NCI-H510A treated with DMSO at 0.1 percent for 48 hours (cell line): ENCODE data around the gene PCCA.
"Not testable (repeated sequence)": the region's sequence is repeated elsewhere in the genome, so short reads cannot be mapped to it uniquely, and the experiment has no call there.

Experiments used
- DNase-seq: peaks from one replicate; lab custom pipeline; 2025; lab: John Stamatoyannopoulos, UW

PCCA gene

GRCh38 chr13:100510208-100510957 is 421.5 kb downstream of the PCCA start:
- DNase-seq, result no peak

DNA sequence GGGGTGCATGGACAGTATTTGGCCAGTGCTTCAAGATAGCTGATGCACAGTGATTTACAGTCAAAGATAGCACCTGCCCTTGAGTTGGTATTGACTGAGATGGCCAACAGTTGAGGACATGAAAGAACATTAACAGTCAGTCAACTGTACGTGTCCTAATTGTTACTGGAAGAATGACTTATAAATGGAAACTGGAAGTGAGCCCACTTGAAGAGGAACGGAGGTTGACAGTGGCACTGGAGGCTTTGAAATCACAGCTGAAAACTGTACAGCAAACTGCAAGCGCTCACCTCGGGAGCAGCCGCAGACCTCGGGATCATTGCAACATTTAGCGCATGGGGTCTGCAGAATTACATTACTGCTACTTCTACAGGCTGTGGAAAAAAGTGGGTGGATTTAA is 422.6 kb downstream of the PCCA start:
- no peak for DNase-seq

- DNase-seq, result no peak
Observed at GRCh38 chr13:100512422-100512821, 423.5 kb downstream of the PCCA start.

DNA sequence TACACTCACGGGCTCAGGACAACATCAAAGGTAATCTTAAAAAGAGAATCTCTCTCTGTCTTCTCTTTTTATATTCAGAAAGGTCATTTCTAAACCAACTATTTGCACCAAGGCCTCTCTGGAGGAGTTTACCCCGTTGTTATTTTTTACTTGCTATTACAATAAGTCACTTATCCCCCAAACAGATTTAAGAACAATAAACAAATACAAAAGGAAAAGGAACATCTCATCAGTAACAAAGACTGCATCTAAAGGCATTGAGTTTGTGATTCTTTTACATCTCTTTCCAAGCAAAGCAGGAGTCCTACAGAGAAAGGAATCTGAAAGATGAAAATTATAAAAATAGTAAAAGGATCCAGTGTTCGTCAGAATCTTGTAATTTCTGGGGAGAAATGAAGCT is 424.3 kb downstream of the PCCA start:
- DNase-seq, result no peak

DNA sequence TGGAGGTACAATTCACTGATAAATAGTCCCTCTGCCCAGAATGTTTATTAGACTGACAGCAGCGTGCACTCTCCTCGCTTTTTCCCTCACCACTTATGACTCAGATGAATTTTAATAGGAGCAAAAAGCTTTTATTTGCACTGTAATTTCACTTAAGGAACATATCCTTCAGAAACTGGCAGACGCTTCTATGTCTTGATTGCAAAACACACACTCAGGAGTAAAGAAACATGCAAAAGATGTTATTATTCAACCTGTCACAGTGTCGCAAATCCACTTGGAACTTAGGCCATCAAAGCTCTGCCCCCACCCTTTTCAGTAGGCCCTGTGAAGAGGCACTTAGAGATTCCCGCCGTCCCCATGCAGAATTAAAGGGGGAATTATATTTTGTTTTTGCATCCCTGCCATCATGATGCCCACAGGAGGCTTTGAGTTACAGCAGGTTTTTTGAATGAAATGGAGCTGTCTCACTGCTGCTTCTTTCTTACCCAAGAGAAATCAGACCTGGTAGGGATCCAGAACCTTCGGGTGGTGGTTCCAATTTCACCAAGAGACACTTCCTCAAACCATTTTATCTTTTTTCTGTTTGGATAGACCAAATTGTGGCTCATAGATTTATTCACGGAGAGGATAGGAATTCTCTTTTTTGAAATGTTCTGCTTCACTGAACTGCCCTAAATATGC is 425.2 kb downstream of the PCCA start:
- peak; percentile 34 for DNase-seq

- DNase-seq, result peak; percentile 78
Observed at GRCh38 chr13:100514788-100515409, 426.0 kb downstream of the PCCA start.

GRCh38 chr13:100515410-100515800 is 426.5 kb downstream of the PCCA start:
- no peak for DNase-seq

GRCh38 chr13:100517135-100517534 is 428.2 kb downstream of the PCCA start:
- DNase-seq, result no peak

GRCh38 chr13:100517728-100518127 is 428.8 kb downstream of the PCCA start:
- no peak for DNase-seq

DNA sequence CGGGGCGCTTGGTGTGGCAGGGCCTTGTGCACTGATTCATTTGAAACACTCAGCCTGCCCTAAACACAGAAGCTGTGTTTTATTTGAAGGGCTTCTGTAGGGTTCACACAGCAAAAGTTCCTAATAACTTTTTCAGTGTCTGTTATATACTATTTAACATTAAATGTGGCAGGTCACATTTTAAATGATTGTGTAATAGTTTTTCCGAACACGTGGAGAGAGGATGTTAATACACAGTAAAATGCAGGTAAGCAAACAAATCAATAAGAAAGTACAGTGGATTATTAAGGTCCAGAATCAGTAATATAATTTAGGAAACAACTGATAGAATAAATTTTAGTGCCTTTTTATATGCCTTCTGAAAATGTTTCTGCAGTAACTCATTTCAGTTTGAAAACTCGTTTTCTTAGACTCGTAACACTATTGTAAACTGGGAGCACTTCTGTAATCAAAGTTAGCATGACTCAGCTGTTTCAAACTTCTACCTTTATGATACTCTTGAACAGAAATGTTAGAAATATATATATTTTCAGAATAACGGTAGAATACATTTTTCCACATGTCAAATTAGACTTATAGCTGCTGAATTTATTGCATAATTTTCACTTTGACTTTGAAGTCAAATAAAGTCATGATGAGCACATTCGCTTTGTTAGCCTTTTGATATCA is 429.6 kb downstream of the PCCA start:
- DNase-seq, result no peak

DNA sequence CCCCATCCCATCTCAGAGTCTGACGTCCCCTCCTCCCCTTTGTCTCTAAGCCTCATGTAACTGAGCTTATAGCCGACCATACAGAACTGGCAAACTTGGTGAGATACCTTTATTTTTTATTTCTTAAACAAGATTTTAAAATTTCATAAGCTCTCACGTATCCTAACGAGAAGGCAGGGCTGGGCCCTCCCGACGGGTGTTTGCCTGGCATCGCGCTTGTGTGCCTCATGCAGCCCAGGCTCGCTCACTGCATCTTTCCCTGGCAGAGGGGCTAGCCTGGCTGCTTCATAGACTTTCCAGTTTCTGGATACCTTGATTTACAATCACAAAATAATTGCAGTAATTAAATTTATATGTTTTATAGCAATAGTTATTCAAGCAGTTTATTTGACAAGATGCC is 430.7 kb downstream of the PCCA start:
- no peak for DNase-seq

GRCh38 chr13:100520936-100521850 is 432.3 kb downstream of the PCCA start:
- DNase-seq, result no peak

DNA sequence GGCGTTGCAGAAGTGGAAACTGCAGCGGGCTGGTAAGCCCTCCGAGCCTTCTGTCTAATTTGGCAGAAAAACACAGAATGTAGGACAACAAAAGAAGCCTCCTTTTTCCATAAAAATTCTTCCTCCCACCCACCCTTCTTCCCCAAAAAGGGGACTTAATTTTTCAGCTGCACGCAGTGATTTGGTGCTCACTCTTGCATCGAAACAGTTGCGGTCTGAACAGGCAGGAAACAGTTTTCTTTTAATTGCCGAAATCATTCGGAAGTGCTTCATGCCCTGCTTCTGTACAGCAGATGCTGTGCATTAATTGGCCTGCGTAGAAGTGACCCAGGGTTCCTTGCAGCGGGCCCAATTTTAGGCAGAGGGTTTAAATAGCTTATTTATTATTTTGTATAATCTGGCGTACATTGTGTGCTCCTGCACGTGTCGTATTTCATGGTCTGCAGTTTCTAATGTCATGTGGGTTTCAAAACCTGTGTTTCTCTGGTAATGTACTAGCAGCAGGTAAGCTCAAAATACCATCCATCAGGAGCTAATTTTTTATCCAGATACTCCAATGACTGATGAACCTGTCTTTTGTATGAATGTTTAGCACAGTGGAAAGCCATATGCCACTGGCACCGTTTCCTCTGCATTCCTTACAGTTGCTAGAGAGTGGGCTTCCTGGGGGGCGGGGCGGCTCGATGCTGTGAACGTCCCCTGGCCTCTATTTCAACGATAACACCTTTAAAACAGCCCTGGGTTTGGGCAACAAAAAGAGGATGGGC is 433.1 kb downstream of the PCCA start:
- no peak for DNase-seq

DNA sequence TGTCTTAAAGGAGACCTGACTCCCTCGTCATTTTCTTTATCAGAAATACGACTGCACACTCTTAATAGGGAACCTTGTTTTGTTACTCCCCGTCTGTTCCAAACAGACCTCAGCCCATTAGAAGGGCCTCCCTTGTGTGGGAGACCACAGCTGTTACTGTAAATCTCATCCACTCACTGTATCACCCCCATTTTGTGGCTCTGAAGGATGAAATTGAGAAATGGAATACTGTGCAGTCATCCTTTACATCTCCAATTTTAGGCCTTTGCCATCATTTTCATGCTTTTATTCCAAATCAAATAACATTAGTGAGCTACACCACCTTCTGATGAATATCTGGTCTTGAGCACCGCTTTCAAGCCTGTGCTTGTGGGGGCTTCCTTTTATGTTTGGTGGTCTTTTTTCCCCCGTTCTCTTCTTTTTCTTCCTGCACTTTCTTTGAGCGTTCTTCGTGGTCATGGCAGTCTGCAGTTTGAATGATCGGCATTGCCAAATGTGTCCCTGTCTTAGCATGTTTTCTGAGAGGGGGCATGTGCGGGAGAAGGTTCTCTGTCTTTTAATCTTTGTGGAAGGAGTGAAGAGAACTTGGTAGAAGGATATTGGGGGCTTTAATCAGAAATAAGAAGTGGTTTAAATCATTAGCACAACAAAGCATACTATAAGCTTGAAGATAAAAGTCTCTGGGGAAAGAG is 433.9 kb downstream of the PCCA start:
- DNase-seq, result no peak

GRCh38 chr13:100523411-100523810 is 434.5 kb downstream of the PCCA start:
- DNase-seq, result no peak

- DNase-seq, result no peak
Observed at GRCh38 chr13:100523981-100524386, 435.1 kb downstream of the PCCA start.

DNA sequence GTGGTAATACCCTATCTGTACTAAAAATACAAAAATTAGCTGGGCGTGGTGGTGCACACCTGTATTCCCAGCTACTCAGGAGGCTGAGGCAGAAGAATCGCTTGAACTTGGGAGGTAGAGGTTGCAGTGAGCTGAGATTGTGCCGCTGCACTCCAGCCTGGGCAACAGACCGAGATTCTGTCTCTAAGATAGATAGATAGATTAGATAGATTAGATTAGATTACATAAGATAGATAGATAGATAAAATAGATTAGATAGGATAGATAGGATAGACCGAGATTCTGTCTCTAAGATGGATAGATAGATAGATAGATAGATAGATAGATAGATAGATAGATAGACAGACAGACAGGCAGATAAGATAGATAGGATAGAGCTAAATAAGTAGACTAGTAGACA is 435.8 kb downstream of the PCCA start:
- not testable (repeated sequence) for DNase-seq

- no peak for DNase-seq
Observed at GRCh38 chr13:100525453-100526317, 436.8 kb downstream of the PCCA start.

- no peak for DNase-seq
Observed at GRCh38 chr13:100526318-100527000, 437.6 kb downstream of the PCCA start.
